NK-92 (cell line): ENCODE measurements around the gene SLC24A3.

ENCODE experiments used
- DNase-seq: peaks from one replicate; lab custom pipeline; 2025; ENCODE audit not compliant: unreplicated experiment; lab: John Stamatoyannopoulos, UW

Gene SLC24A3

GRCh38 chr20:19571996-19572395, 359.6 kb downstream of the SLC24A3 start:
- no peak for DNase-seq

DNA sequence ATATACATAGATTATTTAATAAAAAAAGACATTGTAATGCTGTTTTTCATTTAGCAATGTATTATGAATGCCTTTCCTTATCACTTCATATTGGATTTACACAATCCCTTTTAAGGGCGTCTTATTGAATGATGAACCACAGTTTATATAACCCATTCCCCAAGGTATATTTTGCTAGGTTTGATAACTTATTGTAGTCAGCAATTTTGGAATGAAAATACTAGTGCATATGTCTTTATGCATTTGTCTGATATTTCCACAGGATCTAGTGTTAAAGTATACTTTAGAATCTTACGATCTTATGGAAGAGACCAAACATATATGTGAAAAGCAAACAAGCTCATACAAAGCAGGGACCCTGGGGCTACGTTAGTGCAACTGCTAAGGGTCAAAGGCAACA, 365.2 kb downstream of the SLC24A3 start:
- no peak for DNase-seq

DNA sequence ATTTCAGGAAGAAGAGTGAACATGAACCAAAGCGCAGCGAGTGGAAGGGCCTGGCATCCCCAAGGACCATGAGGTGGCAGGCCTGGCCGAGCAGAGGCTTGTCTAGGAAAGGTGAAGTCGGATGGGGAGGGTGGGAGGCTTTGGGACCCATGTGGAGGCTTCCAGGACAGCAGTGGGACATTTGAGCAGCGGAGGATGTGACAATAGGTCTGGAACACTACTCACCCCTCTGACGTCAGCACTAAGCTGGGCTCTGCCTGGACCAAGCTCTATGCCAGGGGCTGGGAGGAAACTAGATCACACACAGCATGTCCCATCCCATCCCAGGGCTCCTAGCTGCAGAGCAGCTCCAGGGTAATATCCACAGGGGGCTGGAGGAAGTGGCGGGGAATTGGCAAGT, 370.3 kb downstream of the SLC24A3 start:
- DNase-seq: no peak

- no peak for DNase-seq
Observed at GRCh38 chr20:19583532-19584175, 371.2 kb downstream of the SLC24A3 start.

DNA sequence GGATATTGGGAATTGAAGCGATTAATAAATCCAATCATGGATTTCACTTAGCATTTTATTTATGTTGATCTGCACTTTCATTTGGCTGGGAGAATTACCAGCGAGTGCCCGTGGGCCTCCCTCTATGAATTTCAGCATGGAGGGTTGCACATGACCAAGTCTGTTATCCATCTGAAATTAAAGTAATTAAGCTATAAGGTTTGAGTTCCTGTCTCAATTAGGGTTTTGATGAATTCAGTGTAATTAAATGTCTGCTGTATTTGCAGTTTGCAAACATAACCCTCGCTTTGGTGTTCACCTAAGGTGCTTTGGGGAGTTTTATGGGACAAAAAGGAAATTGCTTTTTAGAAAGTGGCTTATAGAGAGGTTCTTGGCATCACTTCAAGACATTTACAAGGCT, 375.8 kb downstream of the SLC24A3 start:
- DNase-seq: no peak

DNA sequence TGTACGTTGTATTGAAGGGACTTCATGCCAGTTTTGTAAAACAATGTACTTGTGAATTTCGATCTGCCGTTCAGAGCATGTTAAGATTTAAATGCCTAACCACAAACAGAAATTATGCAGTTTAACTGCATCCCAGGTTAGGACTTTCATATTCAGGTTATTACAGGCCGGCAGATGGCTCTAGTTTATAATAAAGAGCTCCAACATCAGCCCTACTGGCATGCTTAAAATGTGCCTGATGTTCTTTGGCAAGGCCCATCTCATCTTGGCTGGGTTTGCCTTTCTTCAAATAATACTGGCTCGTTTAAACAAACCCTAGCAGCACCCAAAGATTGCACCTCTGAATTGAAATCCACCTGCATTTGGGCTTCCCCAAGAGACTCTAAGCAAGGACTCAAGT, 376.3 kb downstream of the SLC24A3 start:
- no peak for DNase-seq

DNA sequence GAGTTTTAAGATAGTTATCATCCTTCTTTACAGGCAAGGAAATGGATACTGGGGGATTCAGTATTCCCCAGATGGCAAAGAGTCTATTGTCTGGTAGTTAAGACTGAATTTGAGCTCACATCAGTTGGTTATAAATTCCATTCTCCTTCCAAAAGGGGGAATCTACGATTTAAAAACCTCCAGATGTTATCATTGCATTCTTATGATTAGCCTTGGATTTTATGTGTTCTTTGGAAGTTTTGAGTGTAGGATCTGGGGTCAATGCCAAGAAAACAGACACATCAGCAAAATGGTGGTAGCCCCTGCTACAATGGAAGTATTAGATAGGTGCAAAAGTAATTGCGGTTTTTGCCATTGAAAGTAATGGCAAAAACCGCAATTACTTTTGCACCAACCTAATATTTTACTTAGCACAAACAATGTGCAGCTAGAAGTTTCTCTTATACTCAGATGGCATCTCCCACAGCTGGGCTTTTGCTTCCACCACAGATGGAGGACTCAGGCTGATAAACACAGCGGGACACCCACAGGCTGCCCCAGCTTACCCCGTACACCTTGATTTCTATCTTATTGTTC, 377.4 kb downstream of the SLC24A3 start:
- no peak for DNase-seq

- DNase-seq: no peak
Observed at GRCh38 chr20:19590382-19590781, 377.9 kb downstream of the SLC24A3 start.

- no peak for DNase-seq
Observed at GRCh38 chr20:19593762-19594161, 381.3 kb downstream of the SLC24A3 start.

DNA sequence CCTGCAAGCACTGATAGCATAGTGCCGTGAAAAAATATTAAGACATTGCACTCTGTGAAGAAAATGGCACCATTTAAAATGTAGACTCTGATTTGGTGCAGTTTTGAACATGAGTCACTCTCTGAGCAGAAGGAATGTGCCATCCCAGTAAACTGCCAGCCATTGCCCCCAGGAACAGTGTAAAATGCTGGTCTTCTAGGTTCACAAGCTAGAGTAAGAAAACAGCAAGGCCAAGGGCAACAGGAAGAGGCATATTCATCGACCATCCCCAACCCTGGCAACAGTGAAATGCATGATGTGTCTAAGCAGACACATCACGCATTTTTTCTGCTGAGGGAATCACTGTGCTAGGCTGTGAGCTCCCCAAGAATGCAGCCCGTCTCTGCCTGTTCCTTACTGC, 382.5 kb downstream of the SLC24A3 start:
- no peak for DNase-seq

- DNase-seq: no peak
Observed at GRCh38 chr20:19598117-19598850, 385.8 kb downstream of the SLC24A3 start.

GRCh38 chr20:19599200-19599599, 386.8 kb downstream of the SLC24A3 start:
- DNase-seq: no peak

DNA sequence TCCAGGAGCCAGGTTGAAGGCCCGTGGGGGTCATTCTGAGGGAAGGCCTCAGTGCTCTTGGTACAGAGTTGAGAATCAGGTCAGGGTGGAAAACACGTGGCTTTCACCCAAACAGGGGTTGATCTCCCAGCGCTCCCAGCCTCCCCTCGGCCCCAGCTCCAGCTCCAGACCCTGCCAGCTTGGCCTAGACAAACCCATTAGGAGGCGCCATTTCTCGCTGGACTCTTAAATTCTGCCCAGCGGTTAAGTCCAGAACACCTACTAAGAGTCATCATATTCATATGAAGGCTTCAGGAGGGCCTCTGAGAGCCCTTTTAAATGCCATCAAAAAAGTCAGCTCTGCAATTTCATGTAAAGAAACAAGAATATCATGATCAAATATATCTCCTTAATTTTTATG, 387.6 kb downstream of the SLC24A3 start:
- DNase-seq: no peak

DNA sequence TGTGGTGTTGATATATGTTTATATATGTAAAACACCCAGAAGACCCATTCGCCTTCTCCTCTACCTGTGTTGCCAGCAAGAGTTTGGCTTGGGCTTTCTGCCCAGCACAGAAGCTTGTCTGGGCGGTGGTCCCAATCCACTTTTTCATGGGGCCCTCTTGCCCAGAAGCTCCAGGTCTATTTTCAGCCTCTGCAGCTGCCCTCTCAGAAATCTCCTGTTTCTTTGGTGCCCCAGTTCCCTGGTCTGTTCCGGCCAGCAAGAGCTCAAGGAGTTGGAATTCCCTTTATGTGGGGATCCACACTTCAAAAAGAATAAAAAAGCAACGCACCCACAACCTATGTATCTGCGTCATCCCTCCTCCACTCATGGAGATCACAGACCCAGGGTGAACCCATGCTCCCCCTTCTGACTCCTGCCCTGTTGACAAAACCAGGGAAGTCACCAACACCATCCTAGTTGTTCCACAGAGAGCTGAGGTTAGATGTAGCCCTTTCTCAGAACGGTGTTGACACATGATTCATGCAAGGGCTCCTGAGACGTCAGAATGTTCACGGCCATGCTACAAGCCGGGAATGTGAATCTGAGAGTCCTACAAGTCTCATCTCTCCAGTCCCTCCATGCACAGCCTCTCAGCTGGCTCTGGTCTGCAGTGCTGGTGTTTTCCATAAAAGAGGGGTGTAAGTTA, 388.8 kb downstream of the SLC24A3 start:
- DNase-seq: no peak

- DNase-seq: no peak
Observed at GRCh38 chr20:19602675-19603375, 390.4 kb downstream of the SLC24A3 start.

GRCh38 chr20:19603376-19603750, 390.9 kb downstream of the SLC24A3 start:
- no peak for DNase-seq

GRCh38 chr20:19605786-19606485, 393.5 kb downstream of the SLC24A3 start:
- no peak for DNase-seq

GRCh38 chr20:19609642-19610223, 397.3 kb downstream of the SLC24A3 start:
- no peak for DNase-seq

- no peak for DNase-seq
Observed at GRCh38 chr20:19615629-19616028, 403.2 kb downstream of the SLC24A3 start.

GRCh38 chr20:19616081-19616480, 403.6 kb downstream of the SLC24A3 start:
- no peak for DNase-seq
